ENCODE data around the gene GPR17.

GPR17 gene

DNA sequence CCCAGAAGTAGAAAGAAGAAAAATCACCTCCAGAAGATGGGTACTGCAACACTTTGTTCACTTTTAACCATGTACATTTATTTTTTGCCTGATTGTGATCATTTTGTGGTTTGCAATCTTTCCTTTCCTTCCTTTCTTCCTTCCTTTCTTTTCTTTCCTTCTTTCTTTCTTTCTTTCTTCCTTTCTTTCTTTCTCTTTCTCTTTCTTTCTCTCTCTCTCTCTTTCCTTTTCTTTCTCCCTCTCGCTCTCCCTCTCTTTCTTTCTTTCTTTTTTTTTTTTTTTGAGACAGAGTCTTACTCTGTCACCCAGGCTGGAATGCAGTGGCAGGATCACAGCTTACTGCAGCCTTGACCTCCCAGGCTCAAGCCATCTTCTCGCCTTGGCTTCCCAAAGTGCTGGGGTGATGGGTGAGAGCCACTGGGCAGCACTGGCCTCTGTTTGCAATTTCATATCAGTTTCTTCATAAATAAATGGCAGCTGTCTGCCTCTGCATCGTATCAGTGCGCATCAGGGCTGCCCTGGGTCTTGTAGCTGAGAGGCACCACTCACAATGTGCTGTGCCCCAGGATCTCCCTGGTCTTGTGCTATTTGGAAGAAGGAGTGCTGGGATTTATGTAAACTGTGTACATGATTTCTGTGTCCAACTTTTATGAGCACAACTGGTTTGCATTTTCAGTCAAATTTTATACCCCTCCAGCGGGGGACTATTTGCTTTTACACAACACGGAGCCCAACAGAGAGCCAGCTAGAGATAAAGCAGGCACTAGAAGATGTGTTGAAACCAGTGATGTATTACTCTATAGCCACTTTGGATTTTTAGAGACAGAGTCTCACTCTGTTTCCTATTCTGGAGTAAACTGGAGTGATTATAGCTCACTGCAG, 36.3 kb downstream of the GPR17 start:
- Histone ChIP-seq H3K4me1 (no peaks in the 10 kb centered on the region), H3K36me3 (no peaks in the 10 kb centered on the region), H3K27me3 (no peaks in the 10 kb centered on the region), H3K9me3 (no peaks in the 10 kb centered on the region), H3K4me3 (ENCODE audit: low read depth, low read length) (no peak overlapping the region)
- DNase-seq, result no peak
- TF ChIP-seq, protein P1, sequence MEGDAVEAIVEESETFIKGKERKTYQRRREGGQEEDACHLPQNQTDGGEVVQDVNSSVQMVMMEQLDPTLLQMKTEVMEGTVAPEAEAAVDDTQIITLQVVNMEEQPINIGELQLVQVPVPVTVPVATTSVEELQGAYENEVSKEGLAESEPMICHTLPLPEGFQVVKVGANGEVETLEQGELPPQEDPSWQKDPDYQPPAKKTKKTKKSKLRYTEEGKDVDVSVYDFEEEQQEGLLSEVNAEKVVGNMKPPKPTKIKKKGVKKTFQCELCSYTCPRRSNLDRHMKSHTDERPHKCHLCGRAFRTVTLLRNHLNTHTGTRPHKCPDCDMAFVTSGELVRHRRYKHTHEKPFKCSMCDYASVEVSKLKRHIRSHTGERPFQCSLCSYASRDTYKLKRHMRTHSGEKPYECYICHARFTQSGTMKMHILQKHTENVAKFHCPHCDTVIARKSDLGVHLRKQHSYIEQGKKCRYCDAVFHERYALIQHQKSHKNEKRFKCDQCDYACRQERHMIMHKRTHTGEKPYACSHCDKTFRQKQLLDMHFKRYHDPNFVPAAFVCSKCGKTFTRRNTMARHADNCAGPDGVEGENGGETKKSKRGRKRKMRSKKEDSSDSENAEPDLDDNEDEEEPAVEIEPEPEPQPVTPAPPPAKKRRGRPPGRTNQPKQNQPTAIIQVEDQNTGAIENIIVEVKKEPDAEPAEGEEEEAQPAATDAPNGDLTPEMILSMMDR (IDR thresholded peaks at IDR 0.05; ENCODE audit: low read depth, low read length), result no peak

DNA sequence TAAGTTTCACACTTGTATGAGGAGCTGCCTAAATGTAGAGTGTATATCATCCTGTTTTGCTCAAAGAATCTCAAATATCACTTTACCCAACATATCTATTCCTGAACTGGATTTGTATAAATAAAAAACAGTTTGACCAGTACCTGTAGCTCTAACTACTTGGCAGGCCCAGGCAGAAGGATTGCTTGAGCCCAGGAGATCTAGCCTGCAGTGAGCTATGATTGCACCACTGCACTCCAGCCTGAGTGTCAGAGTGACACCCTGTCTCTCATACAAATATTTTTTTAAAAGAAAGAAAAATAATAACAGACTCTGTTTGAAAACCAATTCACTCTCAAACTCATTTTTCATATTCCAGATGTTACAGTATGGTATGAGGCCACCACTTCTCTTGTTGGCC, 37.1 kb downstream of the GPR17 start:
- no peaks in the 10 kb centered on the region for H3K27me3 ChIP-seq
- no peaks in the 10 kb centered on the region for H3K9me3 ChIP-seq
- TF ChIP-seq, protein P1 (IDR thresholded peaks at IDR 0.05; ENCODE audit: low read depth, low read length), result no peak
- no peaks in the 10 kb centered on the region for H3K4me1 ChIP-seq
- no peak for DNase-seq
- H3K36me3 ChIP-seq, result no peaks in the 10 kb centered on the region
- no peak overlapping the region for H3K4me3 ChIP-seq (ENCODE audit: low read depth, low read length)

DNA sequence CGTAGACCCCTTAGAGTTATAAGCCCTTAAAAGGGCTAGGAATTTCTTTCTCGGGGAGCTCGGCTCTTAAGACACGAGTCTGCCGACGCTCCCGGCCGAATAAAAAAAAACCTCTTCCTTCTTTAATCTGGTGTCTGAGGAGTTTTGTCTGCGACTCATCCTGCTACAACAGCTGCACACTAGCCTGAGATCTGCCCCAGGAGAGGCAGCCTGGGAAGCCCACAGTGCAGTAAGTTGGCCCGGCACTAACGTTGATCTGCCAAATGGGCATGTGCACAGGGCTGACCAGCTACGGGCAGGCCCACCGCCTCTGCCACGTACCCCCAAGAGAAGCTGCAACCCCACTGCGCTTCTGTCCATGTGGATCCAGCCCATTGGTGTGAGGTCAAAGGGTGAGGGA, 37.8 kb downstream of the GPR17 start:
- H3K4me1 ChIP-seq, result no peaks in the 10 kb centered on the region
- H3K9me3 ChIP-seq, result no peaks in the 10 kb centered on the region
- no peak overlapping the region for H3K4me3 ChIP-seq (ENCODE audit: low read depth, low read length)
- no peaks in the 10 kb centered on the region for H3K27me3 ChIP-seq
- H3K36me3 ChIP-seq, result no peaks in the 10 kb centered on the region
- TF ChIP-seq, protein P1 (IDR thresholded peaks at IDR 0.05; ENCODE audit: low read depth, low read length), result no peak
- DNase-seq, result no peak

DNA sequence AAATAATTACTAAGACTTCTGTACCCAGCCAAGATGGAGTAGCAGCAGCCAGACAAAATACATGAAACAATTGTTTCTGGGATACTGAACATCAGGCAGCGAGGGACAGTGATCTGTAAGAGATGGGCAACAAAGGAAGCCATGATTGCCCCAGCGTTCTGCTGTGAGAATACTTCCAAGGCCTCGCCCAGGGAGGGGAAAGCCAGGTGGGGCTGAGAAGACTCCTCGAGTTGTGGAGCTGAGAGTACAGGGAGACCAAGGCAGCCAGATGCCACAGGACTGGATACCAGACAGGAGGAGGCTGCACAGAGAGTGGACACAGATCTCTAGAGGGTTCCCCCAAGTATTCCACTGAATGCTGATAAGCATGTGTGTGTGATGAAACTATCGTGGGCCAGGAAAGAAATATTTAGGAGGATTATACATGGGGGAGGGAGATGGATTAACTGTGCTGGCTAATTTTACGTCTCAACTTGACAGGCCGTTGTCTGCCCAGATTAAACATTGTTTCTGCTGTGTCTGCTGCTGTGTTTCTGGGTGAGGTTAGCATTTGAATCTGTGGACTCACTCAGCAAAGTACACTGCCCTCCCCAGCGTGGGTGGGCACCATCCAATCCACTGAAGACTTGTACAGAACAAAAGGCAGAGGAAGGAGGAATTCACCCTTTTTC, 39.6 kb downstream of the GPR17 start:
- Histone ChIP-seq H3K27me3 (no peaks in the 10 kb centered on the region), H3K36me3 (no peaks in the 10 kb centered on the region), H3K9me3 (no peaks in the 10 kb centered on the region), H3K4me1 (no peaks in the 10 kb centered on the region), H3K4me3 (ENCODE audit: low read depth, low read length) (no peak overlapping the region)
- TF ChIP-seq, protein P1 (IDR thresholded peaks at IDR 0.05; ENCODE audit: low read depth, low read length), result no peak
- DNase-seq, result no peak

DNA sequence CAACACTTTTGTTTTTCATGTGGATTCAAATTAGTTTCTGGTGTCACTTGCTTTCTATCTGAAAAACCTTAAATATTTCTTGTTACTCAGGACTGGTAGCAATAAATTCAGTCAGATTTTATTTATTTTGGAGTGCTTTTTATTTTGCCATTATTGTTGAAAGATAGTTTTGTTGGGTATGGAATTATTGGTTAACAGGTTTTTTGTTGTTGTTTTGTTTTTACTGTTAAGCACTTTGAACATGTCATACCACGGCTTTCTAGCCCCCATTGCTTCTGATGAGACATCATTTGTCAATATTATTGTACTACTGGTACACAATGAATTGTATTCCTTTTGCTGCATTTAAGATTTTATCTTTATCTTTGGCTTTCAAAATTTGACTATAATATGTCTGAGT, 42.5 kb downstream of the GPR17 start:
- H3K4me3 ChIP-seq (ENCODE audit: low read depth, low read length), result no peak overlapping the region
- no peaks in the 10 kb centered on the region for H3K9me3 ChIP-seq
- no peaks in the 10 kb centered on the region for H3K36me3 ChIP-seq
- H3K27me3 ChIP-seq, result no peaks in the 10 kb centered on the region
- no peaks in the 10 kb centered on the region for H3K4me1 ChIP-seq
- DNase-seq, result no peak
- TF ChIP-seq, protein P1 (IDR thresholded peaks at IDR 0.05; ENCODE audit: low read depth, low read length), result no peak

DNA sequence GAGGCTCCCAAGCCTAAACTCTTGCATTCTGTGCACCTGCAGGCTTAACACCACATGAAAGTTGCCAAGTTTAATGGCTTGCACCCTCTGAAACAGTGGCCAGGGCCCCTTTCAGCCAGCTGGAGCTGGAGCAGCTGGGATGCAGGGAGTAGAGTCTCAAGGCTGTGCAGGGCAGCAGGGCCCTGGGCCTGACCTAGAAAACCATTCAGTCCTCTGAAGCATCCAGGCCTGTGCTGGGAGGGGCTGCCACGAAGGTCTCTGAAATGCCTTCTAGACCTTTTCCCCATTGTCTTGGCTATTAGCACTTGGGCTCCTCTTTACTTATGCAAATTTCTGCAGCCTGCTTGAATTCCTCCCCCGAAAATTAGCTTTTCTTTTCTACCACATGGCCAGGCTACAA, 44.7 kb downstream of the GPR17 start:
- Histone ChIP-seq H3K4me3 (ENCODE audit: low read depth, low read length) (no peak overlapping the region), H3K36me3 (no peaks in the 10 kb centered on the region), H3K27me3 (no peaks in the 10 kb centered on the region), H3K9me3 (no peaks in the 10 kb centered on the region), H3K4me1 (no peaks in the 10 kb centered on the region)
- DNase-seq, result no peak
- TF ChIP-seq, protein P1 (IDR thresholded peaks at IDR 0.05; ENCODE audit: low read depth, low read length), result no peak

Data from BE2C (cell line).